ENCODE results near the gene MAOA. TPM values are rescaled to one million over a fixed set of nuclear protein-coding genes. Genes with fewer than 3 reads are reported as not detected.

The MAOA gene
- total RNA-seq, 1 experiment from 2014 or later, result 0.40 TPM

Other genes starting within 250 kb of the MAOA start
- gene MAOB, start 226.2 kb downstream of the MAOA start, total RNA-seq (2014; rRNA removed; shearing (Covaris generic); ENCODE audit: low replicate concordance), result 0.30 TPM in 1 of 2 replicates, not detected in the other

Measured in MG63 (cell line).